ENCODE measurements around the gene SMARCD2.
"Not testable (repeated sequence)": the region's sequence is repeated elsewhere in the genome, so short reads cannot be mapped to it uniquely, and the experiment has no call there.

Gene SMARCD2

DNA sequence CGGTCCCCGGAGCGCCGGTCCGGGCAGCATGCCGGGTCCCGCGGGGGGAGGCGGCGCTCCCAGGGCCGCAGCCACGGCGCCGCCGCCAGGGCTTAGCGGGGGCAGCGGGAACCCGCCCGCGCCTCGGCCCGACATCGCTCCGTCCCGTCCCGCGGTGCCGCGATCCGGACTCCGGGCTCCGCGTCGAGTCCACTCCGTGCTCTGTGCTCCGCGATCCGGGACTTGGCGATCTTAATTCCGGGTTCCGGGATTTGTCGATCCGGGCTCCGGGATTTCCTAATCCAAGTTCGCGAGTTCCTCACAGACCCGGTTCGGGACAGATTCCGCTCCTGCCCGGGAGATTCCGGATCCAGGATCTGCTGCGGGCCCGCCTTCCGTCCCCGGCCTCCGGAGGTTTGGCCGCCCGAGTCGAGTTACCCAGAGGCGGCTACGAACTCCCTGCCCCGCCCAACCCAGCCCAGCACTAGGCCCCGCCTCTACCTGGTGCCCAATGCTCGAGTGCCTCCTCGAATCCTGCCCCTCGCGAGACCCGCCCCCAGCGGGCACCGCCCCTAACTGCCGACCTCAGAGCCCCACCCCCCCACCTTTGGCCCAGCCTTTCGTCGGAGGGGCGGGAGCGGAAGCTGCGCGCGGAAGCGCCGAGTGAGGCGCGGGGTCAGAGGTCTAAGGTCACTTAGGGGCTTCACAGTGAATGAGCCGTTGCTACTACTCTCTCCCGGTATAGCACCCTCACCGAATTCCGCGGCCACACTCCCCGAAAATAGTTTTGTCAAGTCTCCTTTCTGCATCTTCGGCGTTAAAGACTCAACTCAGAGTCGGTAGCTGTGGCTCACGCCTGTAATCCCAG is at the start of gene SMARCD2:
Gene SMARCD2 (minus strand): TSS at position 146 of the 847 bp plus-strand sequence. CDS start 11 bp downstream, at position 135.
- DNase-seq = peak; percentile 97 to 99 (median 98)

DNA sequence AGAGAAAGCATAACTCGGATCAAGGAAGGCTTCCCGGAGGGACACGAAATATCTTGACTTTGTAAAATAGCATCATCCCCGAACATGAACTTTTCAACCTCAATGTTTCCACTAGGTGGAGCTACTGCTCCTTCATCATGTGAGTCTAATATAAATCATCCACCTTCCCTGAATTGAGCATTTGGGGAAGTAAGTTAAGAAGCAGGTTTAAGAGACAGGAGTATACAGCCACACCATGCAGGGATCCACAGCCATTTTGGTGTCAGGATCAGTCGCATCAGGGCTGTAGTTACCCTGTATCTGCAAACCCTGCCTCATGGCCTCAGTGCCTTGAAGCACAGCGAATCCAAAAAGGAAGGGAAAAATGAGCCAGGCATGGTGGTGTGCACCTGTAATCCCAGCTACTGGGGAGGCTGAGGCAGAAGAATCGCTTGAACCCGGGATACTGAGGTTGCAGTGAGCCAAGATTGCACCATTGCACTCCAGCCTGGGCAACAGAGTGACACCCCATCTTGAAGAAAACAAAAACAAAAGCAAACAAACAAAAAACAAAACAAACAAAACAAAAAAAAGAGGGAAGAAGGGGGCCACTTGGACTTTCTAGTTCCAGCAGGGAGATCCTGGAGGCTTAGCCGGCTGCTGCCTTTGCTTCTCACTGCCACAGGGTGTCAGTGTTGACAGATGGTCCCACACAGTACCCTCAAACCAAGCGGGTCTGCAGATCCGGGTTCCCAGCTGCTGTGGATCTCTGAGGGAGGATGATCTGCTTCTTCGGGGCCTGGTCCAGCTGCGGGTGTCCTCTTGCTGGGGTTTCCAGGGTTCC is 46.8 kb upstream of the SMARCD2 start:
- DNase-seq = peak in 2 of 6 experiments; percentile 27 to 42

DNA sequence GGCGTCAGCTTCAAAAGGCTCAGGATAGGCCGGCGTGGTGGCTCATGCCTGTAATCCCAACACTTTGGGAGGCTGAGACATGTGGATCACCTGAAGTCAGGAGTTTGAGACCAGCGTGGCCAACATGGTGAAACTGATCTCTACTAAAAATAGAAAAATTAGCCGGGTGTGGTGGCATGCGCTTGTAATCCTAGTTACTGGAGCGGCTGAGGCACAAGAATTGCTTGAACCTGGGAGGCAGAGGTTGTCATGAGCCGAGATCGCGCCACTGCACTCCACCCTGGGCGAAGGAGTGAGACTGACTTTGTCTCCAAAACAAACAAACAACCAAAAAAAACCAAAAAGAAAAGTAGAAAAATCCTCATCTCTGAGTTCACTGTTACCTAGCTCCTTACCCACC is 42.6 kb upstream of the SMARCD2 start:
- DNase-seq = not testable (repeated sequence)

DNA sequence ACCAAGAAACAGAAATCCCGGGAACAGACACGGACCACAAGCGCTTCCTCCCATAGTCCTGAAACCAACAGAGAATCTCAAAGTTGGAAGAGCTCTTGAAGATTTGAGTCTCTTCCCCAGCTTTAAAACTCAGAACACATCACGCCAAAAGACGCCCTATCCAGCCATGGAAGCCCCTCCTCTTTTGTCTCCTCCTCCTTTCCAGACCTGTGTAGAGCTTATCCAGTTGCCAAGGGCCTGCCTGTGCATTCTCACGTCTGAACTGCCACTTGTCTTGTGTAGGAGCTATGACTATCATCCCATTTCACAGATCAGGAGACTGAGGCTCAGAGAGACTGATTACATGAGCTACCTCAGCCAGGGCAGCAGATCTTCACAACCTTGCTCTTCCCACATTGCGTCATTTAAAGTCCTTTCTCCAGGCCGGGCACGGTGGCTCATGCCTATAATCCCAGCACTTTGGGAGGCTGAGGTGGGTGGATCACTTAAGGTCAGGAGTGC is 40.2 kb upstream of the SMARCD2 start:
- DNase-seq = not testable (repeated sequence)

GRCh38 chr17:63881935-63882601 is 39.6 kb upstream of the SMARCD2 start, which contains the start of gene GH2:
TSS of gene GH2 (minus strand) at chr17:63881944. CDS start at chr17:63881801, 143 bp downstream.
- DNase-seq = peak; percentile 19 to 62 (median 44)

GRCh38 chr17:63881337-63881736 is 38.9 kb upstream of the SMARCD2 start:
- DNase-seq = not testable (repeated sequence)

DNA sequence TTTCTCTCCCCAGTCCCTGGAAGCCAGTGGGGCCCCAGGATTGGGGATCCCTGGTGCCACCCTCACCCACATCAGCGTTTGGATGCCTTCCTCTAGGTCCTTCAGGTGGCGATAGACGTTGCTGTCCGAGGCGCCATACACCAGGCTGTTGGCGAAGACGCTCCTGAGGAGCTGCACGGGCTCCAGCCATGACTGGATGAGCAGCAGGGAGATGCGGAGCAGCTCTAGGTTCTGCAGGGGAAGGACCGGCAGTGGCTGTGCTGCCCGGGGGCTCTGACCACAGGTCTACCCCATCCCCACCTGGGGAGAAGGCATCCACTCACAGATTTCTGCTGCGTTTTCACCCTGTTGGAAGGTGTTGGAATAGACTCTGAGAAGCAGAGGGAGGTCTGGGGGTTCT is 38.2 kb upstream of the SMARCD2 start:
- no peak for DNase-seq

DNA sequence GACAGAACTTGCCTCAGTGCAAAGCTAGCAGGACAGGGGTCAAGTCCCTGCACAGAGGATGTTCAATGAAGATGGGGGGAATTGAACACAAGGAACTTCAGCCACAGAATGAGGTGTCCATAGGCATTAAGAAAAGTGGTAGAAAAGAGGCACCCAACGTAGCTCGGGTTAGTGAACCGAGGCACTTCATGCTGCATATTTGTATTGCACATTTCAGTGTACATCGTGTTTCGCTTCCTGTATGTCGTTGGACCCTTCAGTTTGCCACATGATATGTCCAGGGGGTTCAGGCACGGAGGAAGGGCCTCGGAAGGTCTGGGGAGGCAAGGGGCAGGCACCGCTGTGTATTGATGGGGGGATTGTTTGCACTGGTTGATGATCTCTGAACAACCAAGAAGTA is 35.9 kb upstream of the SMARCD2 start:
- not testable (repeated sequence) for DNase-seq

GRCh38 chr17:63874693-63875092 is 32.2 kb upstream of the SMARCD2 start:
- DNase-seq = not testable (repeated sequence)

- DNase-seq = not testable (repeated sequence)
These were observed 31.7 kb upstream of the SMARCD2 start for GRCh38 chr17:63874061-63874626.

DNA sequence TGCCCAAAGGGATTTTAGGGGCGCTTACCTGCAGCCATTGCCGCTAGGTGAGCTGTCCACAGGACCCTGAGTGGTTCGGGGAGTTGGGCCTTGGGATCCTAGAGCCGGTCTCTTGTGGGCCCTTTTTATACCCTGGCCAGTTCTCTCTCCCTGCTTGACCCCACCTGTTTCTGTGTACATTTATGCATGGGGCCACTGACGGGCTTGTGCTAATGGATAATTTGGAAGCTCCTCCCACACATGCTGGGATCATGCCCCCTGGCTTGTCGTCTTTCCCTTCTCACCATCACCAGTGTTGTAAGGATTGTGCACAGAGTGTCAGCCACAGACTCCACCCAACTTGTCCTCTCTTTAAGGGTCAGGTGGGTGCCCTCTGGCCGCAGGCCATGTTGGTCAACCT is 31.1 kb upstream of the SMARCD2 start, which contains the start of gene CSH2:
Gene CSH2 (minus strand): TSS at position 101 of the 400 bp plus-strand sequence. CDS start 63 bp downstream, at position 38.
- DNase-seq = not testable (repeated sequence)

- not testable (repeated sequence) for DNase-seq
These were observed 29.3 kb upstream of the SMARCD2 start for GRCh38 chr17:63871646-63872365.

GRCh38 chr17:63870292-63870665 is 27.8 kb upstream of the SMARCD2 start:
- not testable (repeated sequence) for DNase-seq

DNA sequence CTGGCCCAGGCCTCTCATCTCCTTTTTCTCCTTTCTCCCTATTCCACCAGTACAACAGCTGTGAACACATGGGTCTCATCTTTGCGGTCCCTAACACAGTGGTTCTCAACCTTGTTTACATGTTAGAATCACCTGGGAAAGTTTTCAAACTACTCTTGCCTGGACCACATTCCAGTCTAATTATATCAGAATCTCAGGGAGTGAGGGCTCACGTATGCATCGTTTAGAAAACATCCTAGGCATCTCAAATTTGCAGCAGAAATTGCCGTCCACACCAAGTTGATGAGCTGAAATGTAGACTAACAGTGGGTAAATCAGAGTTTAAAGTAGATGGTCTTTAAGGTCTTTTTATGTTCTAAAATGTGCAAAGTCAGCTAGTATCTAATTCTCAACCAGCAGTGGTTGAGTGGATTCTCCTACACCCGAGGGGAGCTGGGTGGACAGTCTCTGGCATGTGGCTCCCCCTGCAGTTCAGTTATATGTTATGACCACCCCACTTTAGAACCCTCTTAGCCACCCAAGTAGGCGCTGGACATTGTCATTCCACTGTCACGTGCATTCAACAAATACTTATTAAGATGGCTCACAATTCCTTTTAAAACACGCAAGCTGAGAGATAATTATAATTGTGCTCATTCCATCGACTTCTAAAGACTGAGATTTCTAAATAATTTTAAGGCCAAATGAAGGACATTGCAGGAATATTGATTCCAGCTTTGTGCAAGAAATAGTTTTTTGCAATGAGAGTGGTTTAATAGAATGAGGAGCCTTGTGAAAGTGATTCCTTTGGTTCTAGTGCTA is 27.2 kb upstream of the SMARCD2 start:
- DNase-seq = not testable (repeated sequence)

- DNase-seq = not testable (repeated sequence)
These were observed 24.1 kb upstream of the SMARCD2 start for GRCh38 chr17:63866625-63867024.

DNA sequence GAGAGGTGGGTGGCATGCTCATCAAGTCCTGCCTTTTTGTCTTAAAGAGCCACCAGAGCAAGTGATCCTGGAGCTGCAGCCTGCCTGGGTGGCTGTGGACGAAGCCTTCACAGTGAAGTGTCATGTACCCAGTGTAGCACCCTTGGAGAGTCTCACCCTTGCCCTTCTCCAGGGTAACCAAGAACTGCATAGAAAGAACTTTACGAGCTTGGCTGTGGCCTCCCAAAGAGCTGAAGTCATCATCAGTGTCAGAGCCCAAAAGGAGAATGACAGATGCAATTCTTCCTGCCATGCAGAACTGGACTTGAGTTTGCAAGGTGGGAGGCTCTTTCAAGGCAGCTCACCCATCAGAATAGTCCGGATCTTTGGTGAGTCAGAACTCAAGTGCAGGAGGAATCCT is 16.8 kb upstream of the SMARCD2 start:
- no peak for DNase-seq

DNA sequence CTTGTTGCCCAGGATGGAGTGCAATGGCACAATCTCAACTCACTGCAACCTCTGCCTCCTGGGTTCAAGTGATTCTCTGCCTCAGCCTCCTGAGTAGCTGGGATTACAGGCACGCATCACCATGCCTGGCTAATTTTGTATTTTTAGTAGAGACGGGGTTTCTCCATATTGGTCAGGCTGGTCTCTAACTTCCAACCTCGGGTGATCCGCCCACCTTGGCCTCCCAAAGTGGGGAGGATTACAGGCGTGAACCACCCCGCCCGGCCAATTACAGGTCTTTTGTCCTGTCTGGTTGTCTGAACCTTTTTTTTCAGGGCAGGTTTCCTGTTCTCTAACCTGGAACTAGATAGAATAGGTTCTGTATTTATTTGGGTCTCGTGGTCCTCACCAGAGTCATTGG is 13.9 kb upstream of the SMARCD2 start:
- not testable (repeated sequence) for DNase-seq

- no peak for DNase-seq
These were observed 12.7 kb upstream of the SMARCD2 start for GRCh38 chr17:63855185-63855584.

GRCh38 chr17:63854709-63855108 is 12.2 kb upstream of the SMARCD2 start:
- DNase-seq = no peak

- no peak for DNase-seq
These were observed 10.8 kb upstream of the SMARCD2 start for GRCh38 chr17:63853260-63853659.

DNA sequence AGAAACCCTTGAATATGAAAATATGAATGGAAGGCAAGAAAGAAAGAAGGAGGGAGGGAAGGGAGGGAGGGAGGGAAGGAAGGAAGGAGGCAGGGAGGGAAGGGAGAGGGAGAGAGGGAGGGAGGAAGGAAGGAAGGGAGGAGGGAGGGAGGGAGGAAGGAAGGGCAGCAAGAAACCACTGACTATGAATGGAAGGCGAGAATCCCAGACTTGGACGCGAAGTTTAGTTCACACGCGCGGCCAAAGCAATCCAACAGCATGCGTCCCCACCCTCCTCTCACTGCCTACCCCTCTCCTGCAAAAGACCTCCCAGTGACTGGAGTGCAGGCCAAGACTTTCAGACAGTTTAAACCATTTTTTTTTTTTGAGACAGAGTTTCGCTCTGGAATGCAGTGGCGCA is 7.9 kb upstream of the SMARCD2 start:
- DNase-seq = no peak

Data from stimulated activated naive CD4-positive, alpha-beta T cell (primary cell).